H1 (cell line): ENCODE measurements around the gene KRT27. TPM values are rescaled to one million over a fixed set of nuclear protein-coding genes. Genes with fewer than 3 reads are reported as not detected.

Experiments used
- CBX5 ChIP-seq: fragments of 300-800, 300-1000 bp; sonication (generic); IDR thresholded peaks from 2 replicates; pipeline ENCODE4 v1.7.1; 2016; ENCODE audit warnings: antibody characterized with exemption, low read length, low read depth
- polyA plus RNA-seq, 7 experiments: library from polyadenylated mRNA; depleted of rRNA in 3 of 7; stranded (reverse) in 5 of 7; unstranded in 2 of 7; fragments of >200 nt in 5 of 7; fragments of 200-250 nt in 2 of 7; gene quantifications; 1 replicate in 5 of 7; 2 replicates in 1 of 7; 4 replicates in 1 of 7; pipeline versions ENCODE4 v1.2.1 to v1.2.3, GENCODE V29; 2011 to 2013; ENCODE audit warnings: missing spikeins in 2 of 7, mixed read lengths in 2 of 7
- total RNA-seq: library from RNA; stranded (reverse); fragmentation: NEBNext Ultra II Directional; extraction: Animal tissue kit (Norgen Biotek cat#: 25700); gene quantifications from 2 replicates; pipeline ENCODE4 v1.2.1, GENCODE V29; 2021

KRT27 gene
- total and polyA plus RNA-seq, 2 of the 8 experiments (the other 6 are each of a cell fraction or from before 2014, with no cell fraction given): not detected

DNA sequence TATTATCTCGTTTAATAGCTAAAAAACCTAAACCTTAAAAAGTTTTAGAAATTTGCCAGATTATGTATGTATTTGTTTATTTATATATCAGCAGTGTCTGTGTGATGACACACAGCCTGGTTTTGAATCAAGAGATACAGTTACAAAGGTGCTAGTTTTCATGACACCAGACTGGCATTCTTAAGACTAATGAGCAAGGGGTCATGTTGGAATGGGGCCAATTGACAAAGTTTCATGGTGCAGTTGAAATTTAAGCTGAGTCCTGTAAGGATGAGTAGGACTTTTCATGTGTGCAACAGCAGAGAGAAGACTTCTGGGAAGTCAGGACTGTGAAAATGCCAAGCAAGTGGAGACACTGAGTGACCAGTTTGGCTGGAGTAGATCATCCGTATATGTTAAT, 43.2 kb upstream of the KRT27 start (continued):
- no peak for TF ChIP-seq CBX5
